Measurements from ENCODE around the gene GRM1.

The GRM1 gene

DNA sequence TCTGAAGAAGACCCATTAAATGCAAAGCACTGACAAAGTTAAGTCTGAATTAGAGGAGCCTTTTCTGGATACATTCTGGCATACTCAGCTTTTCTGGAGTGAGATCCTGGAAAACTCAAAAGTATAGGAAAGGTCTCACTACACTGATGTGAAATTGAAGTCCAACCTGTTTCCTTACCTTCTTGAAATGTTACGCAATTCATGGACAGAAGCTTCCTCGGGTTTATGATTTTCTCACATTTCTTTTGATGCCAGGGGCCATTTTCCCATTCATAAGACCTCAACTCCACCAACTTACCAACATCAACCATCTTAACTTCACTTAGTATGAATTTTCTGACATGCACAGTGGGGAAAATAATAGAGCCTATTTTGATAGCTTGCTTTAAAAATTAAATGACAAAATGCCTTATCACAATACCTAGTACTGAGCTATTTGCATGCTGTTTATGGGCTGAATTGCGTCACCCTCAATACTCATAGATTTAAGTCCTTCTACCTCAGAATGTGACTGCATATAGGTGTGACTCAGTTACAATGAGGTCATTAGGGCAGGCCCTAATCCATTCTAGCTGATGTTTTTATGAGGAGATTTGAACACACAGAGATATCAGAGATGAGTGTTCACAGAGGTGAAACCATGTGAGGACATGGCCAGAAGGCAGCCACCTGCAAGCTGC is 441.4 kb downstream of the GRM1 start:
- no peak for DNase-seq (ENCODE audit: low read depth in 2 of 2)

DNA sequence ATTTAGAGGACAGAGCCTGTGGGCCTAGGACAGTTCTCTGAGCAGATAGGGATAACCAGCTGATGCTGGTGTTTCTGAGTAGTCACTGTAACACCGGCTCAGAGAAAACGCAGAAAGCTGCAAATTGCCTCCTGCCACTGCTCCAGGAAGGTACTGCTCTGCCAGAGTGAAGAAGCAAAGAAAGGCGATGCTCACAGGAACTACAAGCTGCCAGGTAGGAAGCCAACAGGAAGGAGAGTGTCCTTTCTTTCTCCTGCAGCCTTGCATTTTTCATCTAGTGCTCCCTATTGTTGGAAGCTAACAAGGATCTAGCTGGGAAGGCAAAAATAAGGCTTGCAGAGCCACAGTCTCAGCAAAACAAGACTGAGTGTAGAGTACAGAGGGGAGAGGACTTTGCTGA is 444.1 kb downstream of the GRM1 start:
- DNase-seq (ENCODE audit: low read depth in 2 of 2) = no peak

DNA sequence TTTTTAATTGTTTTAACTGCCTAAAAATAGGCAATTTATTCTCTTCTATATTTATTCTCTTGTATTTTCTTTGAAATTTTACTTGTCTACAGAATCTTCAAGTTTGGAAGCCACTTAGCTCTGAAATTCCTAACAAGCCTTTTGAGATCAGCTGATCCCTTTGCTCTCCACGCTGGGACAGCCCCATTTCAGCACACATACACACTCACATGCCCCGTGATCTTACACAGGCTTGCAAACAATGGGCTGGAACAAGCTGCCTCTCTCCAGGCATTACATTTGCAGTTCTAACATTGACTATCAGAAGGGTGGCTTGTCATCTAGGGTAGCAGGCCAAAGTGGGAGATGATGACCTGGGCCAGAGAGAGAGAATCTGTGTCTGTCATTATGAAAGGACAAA is 452.7 kb downstream of the GRM1 start:
- DNase-seq (ENCODE audit: low read depth in 2 of 2) = no peak

GRCh38 chr6:146484411-146484810 is 455.5 kb downstream of the GRM1 start:
- DNase-seq (ENCODE audit: low read depth in 2 of 2) = no peak

Measured in fibroblast of skin of left biceps (primary cell).